ENCODE data around the gene HDC.

The HDC gene

DNA sequence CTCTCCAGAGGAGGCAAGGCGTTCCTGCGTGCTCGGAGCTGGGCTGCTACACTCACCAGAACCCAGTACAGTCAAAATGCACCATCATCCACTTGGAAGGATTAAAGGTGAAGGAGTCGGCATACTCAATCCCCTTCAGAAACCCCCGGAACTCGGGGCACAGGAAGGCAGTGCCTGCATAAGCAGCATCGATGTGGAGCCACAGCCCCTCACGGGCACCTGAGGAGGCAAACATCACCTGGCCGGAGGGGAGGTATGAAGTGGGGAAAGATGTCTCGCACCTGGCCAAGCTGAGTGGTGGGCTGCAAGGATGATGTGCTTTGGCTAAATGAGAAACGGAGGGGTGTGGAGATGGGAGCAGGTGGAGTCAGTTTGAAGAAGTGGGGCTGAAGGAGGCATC lies 13.0 kb downstream of the HDC start:
- DNase-seq, result no peak

DNA sequence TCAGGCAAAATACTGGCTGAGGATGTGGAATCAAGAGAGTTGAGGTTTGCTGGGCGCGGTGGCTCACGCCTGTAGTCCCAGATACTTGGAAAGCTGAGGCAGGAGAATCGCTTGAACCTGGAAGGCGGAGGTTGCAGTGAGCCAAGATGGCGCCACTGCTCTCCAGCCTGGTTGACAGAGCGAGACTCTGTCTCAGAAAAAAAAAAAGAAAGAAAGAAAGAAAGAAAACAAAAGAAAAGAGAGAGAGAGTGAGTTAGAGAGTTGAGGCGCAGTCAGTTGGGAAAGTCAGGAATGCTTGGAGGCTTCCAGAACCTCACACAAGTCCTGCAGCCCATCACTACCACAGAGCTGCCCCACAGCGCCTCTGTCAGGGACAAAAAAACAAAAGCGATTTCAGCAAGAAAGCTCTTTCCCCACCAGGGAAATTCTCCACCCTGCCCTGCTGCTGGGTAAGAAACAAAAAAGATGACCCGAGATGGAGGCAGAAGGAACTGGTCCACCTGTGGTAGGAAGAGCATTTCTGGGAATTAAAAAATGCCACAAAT lies 13.8 kb downstream of the HDC start:
- DNase-seq, result no peak

DNA sequence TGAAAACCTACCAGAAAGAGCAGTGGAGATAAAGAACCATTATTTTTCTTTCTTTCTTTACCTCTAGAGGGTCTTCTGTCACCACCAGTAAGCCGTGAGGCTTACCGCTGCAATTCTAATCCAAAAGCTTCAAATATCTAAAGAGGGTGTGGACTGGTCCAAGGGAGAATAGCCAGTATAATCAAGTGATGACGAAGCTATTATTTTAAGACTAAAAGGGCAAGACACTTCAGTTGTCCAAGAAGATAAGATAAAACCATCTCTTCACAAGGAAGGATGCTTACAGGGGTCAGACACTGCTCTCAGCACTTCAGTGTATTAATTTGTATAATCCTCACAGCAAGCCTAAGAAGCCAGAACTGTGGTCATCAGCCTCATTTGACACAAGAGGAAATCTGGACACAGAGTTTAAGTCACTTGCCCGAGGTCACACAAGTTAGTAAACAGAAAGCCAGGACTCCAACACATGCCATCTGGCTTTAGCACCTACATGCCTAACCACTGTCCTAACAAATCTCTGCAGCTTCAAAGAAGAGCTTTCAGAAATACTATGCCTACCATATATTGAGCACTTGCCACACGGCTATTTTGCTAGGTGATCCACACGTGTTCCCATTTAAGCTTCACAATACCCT lies 14.6 kb downstream of the HDC start:
- no peak for DNase-seq

DNA sequence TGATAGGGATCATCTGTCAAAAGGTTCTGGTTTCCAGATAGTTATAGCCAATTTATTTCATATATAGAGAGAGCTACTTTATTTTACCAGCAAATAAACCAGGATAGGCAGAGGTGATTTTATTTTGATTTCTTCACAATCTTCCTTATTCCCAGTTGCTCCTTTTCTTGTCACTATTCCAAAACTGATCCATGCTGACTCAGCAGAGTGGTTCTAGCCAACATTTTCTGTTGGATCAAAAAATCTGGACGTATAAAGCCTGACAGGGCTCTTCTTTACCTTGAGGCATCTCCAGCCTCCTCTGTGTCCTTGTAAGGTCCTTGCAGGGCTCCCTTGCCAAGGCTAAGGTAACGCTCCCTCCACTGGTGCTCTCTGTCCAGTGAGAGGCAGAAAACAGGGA lies 15.8 kb downstream of the HDC start:
- DNase-seq, result no peak

DNA sequence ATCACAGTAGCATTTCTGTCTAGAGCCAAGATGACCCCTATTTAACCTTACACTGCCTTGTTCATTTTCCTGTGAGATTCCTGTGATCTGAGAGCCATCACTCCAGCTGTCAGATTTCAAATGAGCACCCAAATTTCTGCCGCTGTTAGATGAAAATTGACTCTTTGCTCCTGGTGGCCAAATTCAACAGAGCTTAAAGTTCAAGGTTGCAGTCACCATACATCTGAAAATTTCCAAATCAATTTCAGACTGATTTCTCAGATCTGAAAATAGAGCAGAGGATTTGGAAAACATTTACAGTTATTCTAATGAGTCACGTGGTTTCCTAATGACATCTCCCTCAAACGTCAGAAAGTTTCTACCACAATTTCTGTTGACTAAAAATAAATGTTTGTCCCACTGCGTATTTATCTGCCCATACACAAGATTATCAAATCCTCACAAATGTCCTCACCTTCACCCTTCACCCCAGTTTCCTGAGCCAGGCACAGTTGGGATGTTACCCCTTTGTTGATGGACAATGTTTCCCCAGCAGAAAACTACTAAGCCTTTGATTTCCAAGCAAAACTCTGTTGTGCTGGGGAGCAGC lies 16.4 kb downstream of the HDC start:
- no peak for DNase-seq

DNA sequence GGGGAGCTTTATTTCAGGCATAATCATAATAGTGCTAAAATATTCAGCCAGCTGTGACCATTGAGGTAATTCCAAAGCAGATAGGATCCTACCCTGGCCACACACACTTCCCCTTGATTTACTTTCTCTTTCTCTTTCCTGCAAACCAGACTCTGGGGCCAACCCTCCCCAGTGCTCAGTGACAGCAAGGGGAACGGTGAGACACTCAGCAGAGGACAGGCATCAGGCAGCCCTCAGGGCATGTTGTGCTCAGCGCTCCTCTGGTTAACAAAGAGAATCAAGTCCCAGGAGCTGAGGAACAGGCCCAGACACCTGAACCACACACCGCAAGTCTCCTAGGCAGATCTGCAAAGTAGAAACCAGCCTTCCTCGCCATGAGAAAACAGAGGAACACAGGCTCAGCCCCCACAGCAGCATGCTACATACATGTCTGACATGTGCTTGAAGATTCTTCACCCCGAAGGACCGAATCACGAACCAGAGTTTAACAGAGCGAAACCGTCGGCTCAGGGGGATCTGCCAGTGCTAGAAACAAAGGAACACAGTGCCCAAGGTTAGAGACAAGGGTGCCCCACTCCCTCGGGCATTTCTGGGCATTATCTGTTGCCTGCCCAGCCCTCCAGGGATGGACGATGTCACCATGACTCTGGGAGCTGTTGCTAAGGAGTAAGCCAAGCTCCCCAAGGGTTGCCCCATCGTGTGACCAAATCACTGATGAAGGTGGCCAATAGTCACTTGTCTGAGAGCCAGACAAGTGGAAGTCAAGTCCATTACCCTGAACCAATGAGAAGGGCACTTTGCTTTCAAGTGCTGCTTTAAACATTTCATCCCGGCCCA lies 17.5 kb downstream of the HDC start:
- DNase-seq, result no peak

DNA sequence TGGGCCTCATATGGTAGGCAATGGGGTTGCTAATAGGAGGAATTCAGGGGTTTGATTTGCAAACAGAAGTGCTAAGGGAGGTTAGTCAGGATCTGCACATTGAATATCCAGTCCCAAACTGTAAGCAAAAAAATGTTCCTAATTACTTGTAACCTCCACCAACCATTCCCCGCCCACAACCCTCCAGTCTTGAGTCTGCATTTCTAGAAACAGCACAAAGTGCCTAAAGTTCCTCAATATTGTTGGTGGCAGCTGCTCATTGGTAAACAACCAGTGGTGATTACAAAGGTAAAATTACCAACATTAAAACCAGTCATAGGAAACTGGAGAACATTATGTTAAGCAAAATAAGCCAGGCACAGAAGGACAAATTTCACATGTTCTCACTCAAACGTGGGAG lies 18.9 kb downstream of the HDC start:
- no peak for DNase-seq

DNA sequence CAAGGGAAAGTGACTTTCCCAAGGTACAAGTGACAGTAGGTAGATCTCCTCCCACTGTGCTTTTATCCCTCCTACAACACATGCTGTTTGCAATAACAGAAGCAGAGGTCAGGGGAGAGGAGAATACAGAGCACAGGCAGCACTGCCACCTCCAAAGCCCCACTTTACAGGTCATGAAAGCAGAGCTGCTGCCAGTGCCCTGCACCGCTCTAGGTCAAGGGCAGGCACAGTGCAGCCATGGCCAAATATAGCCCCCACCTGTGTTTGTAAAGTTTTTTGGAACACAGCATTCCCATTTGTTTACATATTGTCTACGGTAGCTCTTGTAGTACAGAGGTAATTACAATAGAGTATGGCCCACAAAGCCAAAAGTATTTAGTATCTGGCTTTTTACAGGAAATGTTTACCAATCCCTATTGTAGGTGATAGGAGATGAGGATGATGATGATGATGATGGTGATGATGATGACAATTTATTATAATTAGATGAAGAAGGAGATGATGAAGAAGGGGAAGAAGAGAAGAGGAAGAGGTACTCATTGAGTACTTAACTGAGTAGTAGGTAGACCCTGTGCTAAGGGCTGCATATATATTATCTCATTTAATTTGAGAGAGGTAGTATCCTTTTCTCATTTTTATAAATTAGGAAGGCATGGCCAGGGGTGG lies 20.4 kb downstream of the HDC start:
- DNase-seq, result no peak

DNA sequence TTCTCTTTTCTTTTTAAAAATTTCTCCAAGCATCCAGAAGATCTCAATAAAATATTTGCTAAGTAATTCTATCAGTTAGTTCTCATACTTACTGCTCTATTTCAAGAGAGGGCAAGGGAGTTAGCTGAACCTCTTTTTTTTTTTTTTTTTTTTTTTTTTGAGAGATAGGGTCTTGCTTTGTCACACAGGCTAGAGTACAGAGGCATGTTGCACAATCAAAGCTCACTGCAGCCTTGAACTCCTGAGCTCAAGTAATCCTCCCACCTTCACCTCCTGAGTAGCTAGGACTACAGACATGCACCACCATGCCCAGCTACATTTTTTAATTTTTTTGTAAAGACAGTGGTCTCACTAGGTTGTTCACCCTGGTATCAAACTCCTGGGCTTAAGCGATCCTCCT lies 21.4 kb downstream of the HDC start:
- no peak for DNase-seq

DNA sequence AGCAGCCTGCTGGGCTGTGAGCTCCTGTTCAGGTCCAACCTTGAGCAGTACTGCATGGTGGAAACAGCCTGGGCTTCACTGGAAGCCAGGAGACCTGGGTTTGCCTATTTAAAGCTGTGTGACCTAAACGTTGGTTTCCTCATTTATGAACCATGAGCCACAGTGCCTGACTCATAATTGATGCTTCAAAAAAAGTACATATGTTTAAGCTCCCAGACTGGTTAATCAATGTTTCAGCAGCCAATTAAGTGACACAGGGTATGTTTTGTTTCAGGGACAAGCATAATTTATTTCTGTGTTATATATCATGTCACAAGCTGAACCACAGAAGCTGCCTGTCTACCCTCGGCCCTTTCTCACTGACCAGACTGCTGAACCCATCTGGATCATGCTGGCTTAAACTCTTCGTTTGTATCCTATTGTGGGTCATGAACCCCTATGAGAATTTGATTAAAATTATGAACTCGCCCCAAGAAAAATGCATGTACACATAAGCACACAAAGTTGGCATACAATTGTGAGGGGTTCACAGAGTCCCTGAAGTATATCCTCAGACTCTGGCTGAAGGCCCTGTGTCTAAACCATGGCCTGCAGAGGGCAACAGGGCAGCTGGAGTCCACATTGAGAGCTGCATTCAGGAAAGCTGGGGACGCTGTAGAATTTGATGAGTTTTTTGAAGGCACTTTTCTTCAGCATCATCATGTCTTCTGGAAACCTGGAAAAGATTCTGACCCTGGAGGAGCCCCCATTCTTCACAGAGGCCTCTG lies 23.7 kb downstream of the HDC start:
- no peak for DNase-seq

DNA sequence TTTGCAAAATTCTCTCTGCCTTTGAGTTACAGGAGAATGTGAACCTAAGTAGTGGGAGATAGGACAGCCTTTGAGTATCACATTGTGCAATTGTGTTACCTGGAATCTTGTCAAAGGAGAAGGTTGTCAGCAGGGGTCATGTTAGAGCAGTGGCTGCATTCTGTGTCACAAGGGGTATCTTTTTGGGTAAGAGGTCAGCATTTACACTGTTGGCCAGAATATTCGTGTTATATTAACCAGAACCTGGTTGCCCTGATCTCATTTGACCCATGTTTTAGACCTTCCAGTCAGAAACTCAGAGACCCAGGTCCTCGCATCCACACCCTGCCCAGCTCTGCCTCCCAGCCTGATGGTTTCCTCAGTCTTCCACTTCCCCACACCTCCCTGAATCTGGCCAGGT lies 27.3 kb downstream of the HDC start:
- DNase-seq, result no peak

DNA sequence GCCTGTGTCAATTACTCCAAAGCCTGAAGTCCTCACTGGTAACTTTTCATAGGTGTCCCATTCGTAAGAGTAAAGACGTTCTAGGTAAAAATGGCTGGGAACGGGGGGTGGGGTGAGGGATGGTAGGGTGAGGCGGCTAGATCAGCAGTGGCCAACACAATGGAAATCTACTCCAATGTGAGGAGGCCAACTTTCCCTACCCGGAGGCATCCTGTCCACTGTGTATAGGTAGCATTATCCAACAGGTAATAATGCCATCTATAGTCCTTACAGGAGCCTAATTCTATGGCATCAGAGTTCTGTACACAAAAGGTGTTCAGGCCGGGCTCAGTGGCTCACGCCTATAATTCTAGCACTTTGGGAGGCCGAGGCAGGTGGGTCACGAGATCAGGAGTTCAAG lies 29.1 kb downstream of the HDC start:
- no peak for DNase-seq

DNA sequence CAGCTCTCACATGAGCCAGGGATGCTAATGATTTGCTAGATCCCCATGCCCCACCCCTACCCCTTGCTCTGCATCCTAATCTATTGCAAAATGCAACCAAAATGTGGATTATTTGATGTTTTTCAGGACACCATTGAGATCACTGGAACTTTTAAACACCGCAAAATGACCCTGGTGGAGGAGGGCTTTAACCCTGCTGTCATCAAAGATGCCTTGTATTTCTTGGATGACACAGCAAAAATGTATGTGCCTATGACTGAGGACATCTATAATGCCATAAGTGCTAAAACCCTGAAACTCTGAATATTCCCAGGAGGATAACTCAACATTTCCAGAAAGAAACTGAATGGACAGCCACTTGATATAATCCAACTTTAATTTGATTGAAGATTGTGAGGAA lies 29.7 kb downstream of the HDC start:
- no peak for DNase-seq

DNA sequence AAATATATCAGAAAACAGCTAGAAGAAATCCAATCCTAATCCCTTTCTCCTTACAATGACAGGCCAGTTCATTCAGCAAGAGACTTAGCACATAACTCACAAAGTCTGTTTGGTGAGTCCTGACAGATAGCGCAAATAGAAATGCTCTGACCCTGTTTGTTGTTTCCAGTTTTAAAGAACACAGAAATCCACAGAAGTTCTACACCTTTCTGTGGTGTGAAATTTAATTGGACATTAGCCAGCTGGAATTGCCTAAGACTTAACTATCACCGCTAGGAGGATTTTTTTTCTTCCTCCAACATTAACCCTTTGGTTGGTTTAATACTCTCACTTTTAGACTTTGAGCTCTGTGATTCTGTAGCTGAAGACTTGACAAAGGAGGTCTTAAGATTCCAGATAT lies 30.8 kb downstream of the HDC start:
- DNase-seq, result no peak

DNA sequence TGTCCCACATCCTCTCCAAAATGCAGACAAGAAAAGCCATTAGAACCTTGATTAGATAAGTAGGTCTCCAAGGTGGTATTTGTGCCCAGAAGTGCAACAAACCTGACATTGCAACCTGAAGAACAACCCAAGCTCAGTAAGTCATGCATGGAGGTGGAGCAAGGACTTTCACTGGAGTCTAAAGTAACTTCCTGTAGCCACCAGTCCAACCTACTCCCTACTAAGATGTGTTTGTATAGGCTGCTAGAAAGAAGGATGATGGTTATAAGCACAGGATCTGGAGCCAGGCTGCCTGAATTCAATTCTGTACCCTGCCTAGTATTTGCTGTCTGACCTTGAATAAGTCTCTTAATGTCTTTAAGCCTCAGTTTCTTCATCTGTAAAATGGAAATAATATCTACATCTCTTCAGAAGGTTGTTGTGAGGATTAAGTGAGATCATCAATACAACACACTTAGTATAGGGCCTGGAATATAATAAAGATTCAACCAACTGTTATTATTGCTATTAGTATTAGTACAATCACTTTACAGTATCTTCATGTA lies 32.3 kb downstream of the HDC start:
- no peak for DNase-seq

DNA sequence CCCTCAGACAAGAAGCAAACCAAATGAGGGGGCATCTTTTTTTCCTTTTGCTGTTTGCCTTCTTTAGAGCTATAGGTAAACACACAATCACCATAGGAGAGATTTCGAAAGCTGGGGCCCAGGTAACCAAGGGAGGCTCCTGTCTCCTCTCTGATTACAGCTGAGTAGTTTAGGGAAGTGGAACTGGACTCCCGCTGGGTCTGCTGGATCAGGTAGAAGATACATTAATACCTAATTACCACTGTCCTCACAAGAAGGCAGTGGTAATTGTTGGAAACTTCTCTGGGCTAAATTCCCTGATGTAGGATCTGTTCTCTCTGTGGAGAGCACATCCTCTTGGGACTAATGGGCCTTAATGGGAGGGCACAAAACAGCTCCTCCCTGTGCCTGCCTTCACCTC lies 32.7 kb downstream of the HDC start:
- no peak for DNase-seq

DNA sequence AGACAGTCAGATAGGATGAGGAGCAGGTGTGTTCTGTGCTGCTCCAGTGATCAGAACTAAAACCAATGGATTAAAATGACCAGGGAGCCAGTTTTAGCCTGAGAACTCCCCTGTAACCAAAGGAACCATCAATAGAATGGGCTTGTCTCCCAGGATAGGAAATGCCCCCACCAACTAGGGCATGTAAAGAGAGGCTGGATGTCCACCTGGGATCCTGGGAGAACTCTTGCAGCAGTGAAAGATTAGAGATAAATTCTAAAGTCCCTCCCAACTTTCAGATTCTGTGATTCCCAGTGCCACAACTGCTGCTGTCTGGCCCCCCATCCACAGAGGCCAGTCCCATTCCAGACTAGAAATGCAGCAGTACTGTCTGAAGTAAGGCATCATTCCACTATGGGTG lies 33.8 kb downstream of the HDC start:
- no peak for DNase-seq

DNA sequence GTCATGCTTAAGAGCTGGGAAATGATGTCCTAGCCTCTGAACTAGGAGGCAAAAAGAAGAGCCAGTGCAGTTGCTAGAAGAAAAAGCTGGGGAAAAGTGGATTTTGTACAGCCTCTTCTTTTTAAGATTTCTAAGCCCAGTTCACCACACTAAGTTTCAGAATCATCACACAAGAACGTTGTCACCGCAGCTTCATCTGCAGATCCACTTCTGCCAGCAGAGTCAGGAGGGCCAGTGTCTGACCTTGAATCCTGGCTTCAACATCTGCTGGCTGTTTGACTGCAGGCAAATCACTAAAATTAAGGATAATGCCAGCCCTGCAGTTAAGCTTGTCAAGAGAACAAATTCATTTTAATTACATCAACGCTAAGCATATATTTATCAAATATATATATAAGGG lies 36.2 kb downstream of the HDC start:
- DNase-seq, result no peak

DNA sequence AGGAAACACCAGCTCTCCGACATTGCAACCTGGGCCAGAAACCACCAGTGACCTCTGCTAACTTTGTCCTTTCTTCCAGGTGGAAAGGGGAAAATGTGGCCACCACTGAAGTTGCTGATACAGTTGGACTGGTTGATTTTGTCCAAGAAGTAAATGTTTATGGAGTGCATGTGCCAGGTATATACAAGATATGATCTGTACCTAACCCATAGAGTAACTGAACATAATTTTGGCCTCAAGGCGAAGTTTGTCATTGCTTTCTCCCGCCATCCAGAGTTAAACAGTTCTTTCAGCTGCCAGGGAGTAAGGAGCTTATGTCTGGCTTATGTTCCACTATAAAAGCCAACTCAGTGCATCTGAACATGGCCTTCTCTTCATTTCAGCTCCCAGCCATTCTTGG lies 36.7 kb downstream of the HDC start:
- no peak for DNase-seq

DNA sequence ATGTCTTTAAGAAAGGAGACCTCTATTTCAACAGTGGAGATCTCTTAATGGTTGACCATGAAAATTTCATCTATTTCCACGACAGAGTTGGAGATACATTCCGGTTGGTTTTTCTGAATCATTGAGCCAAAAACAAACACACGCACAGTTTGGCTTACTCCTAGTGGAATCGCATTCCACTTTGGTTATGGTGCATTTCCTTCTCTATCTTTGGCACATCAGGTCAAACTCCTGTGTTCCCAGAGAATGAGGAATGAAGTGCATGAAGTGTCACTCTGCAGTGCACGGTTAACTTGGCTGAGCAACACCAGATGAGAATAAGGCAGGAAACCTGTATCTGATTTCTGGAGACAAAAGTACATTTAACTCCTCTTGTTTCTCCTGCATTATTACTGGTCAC lies 38.5 kb downstream of the HDC start:
- DNase-seq, result no peak

DNA sequence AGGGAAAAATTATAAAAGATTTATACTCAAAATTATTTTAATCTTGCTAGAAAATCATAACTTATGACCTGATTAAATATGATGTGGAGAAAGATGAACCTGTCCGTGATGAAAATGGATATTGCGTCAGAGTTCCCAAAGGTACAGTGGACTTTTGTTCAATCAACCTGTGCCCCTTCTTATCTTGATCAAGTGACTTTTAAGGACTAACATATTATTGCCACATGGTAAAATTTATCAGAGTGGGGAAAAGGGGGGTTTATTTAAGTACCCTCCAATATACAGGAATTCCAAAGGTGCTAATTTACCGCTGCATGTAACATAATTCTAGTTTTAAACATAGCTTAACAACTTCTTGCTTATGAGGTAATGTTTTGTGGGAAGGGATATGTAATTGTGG lies 39.6 kb downstream of the HDC start:
- DNase-seq, result no peak

DNA sequence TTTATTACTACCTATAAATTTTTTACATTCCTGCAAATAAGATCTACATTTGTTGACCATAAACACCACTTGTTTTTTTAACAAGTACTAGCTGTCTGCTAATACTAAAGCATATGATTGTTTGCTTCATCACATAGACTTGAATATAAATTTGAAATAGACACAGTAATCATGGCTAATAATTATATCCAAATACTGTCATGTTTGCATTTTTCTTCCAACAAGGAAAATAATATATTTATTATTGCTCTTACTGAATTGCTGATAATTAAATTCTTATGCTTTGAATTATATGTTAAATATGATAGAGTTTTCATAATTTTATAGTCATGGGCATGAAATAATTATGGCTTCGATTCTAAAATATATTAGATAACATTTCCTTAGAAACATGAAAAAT lies 40.5 kb downstream of the HDC start:
- DNase-seq, result no peak

DNA sequence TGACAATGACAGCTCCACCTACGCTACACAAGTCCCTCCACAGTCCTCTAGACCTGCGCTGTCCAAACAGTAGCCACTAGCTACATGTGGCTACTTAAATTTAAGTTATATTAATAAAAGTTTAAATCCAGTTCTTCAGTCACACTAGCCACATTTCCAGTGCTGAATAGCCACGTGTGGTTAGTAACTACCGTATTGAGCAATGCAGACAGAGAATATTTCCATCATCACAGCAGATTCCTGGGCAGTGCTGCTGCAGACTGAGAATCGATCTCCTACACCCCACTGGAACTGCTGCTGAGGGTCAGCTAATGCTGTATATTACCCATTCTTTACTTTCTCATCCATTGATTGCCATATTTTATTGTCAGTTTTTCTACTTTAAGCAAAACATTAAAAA lies 40.9 kb downstream of the HDC start:
- DNase-seq, result no peak

Measured in right hindlimb (tissue), 1 donor.